Measurements from ENCODE around the gene MTMR3.

MTMR3 gene

DNA sequence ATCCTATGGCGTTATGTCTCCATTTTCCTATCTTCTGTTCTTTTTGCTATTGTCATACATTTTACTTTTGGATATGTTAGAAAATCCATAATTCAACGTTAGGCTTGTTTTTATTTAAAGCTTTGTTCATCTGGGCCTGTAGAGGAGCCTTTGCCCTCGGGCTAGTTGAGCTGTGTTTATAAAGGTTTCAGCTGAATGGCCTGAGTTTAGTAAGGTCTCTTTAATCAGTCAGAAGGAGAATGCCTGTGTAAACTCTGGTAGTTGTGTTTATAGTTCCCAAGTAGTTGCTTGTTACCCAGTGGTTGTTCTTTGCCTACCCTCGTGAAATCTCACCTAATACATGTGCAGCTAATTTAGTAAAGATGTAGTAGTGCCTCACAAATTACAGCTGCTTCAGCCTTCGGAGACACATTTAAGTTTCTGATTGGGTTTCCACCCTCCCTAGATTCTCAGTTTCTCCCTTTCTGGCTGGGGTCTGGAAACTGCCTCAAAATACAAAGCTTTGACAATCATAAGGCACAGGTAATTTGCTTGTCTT is 33.1 kb downstream of the MTMR3 start:
- no peak for DNase-seq (ENCODE audit: low read depth)

DNA sequence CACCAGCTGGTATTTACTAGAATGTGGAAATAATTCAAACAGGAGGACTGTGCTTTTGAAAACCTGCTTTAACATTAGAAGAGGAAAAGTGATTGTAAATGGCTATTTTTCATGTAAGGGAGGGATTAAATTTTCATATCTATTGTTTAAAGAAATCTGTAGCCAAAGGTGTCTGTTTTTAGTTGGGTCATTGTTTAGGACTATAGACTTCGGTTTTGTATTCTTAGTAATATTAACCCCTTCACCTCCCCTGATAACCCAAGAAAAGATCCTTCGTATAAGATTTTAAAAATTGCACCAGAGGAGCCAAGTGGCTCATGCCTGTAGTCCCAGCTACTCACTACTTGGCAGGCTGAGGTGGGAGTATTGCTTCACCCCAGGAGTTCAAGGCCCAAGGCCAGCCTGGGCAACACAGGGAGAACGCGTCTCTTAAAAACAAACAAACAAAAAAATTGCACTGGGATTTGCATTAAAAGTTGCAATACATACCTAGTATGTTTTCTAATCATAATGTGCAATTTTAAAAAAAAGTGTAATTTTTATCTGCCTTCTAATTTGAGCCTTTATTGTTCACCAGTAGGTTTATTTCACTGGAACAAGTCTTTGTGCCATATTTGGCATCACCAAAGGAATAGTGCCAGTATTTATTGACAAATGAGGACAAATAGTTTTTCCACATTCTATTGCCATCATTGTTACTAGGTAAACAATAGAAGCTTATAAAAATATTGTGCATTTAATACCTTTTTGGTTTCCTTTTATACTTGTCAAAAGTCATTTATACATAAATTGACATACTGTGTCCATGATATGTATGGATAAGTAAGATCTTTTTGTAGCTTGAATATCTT is 34.3 kb downstream of the MTMR3 start:
- no peak for DNase-seq (ENCODE audit: low read depth)

DNA sequence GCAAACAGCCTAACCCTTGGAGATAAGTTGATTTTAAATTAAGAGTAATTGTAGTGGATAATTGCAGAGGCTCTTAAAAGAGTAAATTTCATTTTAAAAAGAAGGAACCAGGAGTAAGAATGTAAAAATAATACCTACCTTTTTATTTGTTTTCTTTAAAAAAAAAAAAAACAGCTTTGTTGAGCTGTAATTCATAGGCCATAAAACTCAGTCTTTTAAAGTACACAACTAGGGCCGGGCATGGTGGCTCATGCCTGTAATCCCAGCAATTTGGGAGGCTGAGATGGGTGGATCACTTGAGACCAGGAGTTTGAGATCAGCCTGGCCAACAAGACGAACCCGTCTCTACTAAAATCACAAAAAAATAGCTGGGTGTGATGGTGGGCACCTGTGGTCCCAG is 42.4 kb downstream of the MTMR3 start:
- no peak for DNase-seq (ENCODE audit: low read depth)

DNA sequence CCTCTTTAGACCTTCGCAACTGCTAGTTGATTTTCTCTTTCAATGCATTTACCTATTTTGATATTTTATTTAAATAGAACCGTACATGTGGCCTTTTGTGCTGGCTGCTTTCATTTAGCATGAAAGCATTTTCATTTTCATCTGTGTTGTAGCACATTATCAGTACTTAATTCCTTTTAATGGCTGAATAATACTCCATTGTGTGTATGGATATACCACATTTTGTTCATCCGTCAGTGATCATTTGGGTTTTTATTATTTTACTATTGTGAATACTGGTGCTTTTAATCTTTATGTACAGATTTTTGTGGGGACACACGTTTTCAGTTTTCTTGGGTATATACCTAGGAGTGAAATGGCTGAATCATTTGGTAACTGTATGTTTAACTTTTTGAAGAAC is 43.1 kb downstream of the MTMR3 start:
- DNase-seq (ENCODE audit: low read depth) = no peak

DNA sequence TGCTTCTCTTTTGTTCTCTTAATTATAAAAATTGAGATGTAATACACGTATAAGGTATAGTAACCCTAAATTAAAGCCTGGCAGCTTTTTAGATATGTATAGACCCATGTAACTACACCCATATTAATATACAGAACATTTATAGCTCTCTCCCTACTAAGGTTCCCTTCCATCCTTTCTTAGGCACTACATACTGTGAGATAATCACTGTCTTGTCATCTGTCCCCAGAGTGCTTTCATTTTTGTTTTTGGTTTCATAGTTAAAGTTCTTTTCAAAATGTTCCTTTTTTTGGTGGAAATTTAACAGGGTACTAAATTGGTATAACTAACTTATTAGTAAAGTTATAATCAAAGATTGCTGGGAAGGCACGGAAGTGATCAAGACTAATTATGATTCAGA is 49.2 kb downstream of the MTMR3 start:
- DNase-seq (ENCODE audit: low read depth) = no peak

DNA sequence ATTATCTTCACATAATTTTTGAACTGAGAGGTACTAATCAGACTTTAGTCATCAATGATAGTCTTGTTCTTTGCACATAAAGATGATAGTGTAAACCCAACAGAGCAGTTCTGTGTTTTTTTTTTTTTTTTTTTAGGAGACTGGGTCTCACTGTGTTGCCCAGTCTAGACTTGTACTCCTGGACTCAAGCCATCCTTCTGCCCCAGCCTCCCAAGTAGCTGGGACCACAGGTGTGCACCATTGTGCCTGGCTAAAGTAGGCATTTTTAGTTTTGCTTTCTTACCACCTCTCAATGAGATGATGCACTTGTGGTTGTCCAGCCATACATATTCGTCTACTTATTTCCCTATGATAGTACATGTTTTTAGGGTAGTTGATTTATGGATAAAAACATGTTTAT is 50.6 kb downstream of the MTMR3 start:
- DNase-seq (ENCODE audit: low read depth) = no peak

DNA sequence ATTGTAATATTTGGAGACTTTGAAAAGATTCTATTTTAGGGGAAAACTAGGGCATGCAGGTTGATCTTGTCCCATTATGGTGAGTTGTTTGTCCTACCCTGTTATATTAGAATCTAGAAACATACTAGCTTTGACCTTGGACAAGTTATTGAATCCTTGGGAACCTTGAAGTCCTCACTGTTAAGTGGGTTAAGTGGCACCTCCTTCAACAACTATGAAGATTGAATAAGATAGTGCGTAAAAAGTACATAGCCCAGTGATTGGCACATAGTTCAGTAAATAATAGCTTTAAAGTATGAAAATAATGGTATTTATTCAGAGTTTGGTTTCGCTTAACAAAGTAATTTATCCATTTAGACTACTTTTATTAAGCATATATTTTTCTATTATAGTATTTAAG is 51.6 kb downstream of the MTMR3 start:
- DNase-seq (ENCODE audit: low read depth) = no peak

DNA sequence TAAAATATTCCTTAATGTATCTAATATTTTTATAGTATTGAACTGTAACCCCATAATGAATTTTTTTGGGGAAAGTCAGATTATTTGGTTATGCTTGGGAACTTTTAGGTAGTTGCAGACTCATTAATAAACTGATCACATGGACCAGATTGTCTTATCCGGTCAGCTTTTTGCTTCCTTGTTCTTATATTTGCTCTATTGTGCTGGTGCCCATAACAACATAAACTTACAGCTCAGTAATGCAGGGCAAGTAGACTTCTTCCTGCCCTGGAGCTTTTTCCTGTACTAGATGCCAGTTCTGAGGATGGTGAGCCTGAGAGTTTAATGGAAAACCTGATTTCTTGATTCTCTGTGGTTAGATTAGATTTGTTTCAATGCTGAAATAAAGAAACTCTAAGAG is 53.2 kb downstream of the MTMR3 start:
- DNase-seq (ENCODE audit: low read depth) = no peak

DNA sequence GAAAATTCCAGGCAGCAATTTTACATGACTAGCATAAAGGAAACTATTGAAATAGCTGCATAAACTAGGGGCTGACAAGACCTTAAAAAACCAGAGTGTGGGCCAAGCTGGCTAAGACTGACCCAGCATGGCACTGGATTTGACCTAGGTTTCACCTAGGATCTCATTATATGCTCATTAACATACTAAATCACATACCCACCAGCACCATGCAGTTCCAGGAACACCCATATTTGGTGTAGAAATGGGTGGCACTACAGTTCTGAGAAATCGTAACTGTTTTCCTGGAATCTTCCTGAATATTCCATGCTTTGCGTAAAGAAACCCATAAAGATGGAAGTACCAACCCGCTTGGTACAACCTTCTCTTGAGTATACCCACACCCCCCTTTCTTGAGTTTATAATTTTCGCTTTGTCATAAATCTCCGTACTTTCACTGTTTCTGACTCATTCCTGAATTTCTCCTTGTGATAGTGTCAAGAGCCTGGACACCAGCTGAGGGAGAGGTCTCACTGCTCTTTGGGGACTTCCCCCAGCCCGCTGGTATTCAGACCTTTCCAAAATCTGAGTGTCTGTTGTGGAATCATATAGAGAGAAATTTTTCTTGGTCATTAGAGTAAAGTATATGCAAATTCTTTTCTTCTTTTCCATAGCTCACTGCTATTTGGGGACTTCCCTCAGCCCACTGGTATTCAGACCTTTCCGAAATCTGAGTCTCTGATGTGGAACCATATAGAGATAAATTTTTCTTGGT is 55.1 kb downstream of the MTMR3 start:
- DNase-seq (ENCODE audit: low read depth) = no peak

DNA sequence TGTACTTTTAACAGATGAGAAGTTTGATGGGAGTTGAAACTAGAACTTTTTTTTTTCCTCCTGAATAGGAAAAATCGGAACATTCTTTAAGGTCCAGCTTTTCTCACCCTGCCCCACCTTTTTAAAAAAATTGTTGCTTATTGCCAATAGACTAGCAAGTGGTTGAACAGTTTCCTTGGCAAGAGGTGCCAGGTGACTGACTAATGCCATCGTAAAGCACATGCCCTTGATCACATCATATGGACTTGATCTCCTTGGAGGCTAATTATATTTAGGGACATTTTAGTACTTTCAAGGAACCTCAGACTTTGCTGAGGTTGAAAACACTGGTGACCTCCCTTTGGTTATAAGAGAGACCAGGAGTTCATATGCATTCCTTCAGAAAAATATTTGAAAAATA is 57.6 kb downstream of the MTMR3 start:
- no peak for DNase-seq (ENCODE audit: low read depth)

DNA sequence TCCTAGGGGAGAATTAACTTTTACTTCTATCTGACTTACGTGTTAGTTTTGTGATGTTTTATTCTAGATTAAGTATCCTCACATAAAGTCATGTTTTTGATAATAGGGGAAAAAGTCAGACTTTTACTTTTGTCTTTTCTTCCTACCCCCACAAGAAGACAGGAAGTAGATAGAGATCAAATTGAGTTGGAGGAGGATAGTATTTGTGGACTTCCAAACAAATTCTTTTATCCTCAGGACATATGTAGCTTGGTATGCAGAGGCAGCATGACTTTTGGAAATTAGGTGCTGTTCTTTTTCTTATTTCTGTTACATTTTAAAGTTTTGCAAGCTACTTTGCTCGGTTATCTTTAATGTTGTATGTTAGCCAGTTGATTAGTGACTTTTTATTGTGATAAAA is 61.4 kb downstream of the MTMR3 start:
- no peak for DNase-seq (ENCODE audit: low read depth)

DNA sequence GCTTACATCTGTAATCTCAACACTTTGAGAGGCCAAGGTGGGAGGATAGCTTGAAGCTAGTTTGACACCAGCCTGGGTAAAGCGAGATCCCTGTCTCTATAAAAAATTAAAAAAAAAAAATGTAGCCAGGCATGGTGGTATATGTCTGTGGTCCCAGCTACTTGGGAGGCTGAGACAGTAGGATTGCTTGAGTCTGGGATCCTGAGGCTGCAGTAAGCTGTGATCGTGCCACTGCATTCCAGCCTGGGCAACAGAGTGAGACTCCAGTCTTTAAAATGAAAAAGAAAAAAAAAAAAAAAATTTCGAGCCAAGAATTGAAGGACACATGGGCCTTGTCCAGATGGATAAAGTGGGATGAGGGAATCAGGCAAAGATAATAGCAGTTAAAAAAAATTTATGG is 62.5 kb downstream of the MTMR3 start:
- DNase-seq (ENCODE audit: low read depth) = no peak

DNA sequence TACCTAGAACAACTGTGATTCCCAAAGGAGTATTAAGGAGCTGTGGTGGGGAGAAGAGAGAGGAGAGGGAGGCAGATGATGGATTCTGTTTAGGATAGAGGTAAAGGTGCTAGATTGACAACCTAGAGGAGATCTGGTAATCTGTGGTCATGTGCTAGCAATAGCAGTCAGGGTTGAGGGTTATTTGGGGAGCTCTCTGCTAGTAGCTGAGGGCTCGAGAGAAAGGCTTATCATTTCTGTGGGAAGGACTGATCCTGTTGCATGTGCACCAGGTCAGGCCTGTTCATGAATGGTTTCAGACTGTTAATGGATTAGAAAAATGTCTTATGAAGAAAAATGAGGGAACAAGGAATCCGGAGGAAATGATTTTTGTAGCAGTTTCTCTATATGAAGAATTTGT is 63.2 kb downstream of the MTMR3 start:
- no peak for DNase-seq (ENCODE audit: low read depth)

DNA sequence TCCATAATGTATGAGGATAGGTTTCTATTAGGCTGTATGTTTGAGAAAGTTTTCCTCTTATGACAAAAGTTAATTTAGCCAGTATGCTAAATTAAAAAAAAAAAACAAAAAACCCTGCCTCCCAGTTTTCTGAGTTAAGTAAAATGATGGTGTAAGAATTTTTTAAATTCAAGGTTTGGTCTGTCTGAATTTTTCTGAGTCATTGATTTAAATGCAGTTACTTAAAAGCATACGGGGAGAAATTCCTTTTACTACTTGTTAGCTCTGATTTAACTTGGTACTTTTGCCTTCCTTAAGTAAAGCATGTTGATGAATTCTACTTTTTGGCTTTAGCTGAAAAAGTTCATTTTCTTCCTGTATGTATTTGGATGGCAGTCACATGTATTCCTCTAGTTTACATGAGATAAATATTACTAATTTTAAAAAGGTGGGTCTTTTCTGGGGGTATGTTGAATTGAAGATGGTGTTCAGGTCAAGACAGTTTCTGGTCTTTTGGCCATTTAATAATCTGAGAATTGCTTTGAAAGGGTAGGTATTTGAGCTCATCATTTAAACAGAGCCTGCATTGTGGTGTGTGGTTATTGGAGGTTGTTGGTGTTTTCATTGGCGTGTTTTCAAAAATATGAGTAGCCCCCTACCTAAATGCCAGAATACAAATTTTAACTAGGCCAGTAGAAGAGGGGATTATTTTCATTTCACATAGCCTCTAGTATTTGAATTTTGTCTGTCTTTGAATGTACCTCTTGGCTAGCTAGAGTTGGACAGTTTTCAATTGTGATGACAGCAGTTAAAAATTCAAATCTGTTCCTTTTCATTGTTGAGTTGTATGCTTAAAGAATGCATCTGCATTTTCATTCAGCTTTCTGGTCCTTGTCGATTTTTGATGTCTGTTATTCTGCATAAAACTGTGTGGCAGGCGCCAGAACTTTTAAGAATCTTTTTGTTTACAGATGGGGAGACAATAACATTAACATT is 64.7 kb downstream of the MTMR3 start:
- no peak for DNase-seq (ENCODE audit: low read depth)

DNA sequence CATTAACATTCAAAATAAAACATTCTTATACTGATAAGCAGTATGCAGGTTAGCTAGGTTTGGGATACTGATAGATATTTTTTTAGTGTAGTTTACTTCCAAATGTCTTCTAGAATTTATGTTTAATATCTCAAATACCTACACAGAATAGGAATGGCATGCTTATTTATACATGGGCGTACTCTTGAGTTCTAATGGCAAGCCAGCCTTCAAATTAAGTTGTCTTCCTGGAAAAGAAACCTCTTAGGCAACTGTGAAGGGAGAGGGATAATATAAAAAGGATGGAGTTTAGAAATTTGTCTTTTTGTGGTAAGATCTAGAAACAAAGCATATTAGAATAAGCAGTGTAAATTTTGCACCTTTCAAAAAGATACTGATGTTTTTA is 65.4 kb downstream of the MTMR3 start:
- DNase-seq (ENCODE audit: low read depth) = no peak

DNA sequence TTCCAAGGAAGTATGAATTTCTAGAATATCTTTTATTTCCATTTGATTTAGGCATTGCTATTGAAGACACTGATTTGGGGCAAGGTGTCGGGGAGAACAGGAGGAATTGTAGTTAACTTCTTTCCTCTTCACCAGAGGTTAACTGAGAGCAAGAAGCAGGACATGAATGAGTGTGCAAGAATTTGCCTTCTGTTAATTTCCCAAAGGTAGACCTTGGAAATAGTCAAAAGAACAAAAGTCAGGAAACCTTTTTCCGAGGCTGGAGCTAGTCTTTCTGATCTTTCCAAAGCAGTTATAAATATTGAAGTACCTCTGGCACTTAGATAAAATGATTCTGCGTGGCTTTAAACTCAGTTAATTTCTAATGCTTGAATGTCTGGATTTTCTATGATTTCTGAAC is 66.9 kb downstream of the MTMR3 start:
- no peak for DNase-seq (ENCODE audit: low read depth)

DNA sequence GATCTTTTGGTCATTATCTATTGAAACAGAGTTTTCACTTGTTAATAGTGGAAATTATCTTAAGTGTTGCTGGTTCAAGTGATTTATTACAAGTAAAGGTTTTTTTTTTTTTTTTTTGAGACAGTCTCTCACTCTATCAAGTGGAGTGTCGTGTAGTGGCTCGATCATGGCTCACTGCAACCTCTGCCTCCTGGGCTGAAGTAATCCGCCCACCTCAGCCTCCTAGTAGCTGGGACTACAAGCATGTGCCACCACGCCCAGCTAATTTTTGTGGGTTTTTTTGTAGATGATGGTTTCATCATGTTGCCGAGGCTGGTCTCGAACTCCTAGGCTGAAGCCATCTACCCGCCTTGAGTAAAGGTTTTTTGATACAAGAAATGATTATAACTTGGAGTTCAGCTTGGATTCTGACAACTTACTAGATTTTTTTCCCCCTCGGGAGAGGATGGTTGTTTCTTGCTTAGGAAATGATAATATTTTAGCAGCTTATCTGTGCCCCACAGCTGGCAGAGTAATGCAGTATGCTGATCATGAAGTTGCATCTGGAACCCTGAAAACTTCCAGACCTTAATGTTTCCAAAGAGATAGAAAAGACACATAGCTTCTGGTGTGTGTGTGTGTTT is 68.9 kb downstream of the MTMR3 start:
- DNase-seq (ENCODE audit: low read depth) = no peak

DNA sequence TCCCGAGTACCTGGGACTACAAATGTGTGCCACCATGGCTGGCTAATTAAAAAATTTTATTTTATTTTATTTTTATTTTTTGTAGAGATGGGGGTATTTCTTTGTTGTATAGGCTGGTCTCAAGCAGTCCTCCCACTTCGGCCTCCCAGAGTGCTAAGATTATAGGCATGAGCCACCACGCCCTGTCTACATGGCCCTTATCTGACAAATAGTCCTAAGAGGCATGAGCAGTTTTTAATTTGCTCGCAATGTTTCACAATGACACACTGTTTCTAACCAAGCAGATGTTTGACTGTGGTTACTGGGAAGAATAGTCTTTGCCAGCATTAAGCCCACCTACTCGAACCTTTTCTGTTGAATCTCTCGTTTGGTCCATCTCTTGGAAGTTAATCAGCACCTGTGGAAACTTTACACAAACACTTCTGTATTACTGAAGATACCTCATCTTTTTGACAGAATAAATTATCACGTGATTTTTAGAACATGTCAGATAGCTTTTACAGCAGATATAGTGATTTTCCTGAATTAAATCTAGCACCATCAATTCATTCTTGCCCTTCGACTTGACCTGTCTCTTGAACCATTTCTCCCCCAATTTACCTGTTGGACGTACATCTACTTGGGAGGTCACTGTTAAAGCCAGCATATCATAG is 71.4 kb downstream of the MTMR3 start:
- no peak for DNase-seq (ENCODE audit: low read depth)

DNA sequence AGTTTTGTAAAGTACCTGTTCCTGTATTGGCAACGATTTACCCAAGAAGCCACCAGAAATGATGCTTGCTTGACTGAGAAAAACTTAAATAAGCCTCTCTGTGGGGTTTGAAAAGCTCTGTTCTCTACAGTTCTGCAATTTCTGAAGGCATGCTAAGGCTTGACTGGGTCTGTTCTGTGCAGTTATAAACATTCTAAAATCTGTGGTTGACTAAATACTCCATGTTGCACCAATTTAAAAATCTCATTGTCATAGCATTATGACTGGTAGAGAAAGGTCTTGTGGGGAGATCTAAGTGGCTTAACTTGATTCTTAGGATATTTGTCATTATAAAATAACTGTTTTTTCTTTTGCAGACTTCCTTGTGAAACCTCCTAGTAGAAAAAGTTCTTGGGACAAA is 73.7 kb downstream of the MTMR3 start:
- DNase-seq (ENCODE audit: low read depth) = no peak

DNA sequence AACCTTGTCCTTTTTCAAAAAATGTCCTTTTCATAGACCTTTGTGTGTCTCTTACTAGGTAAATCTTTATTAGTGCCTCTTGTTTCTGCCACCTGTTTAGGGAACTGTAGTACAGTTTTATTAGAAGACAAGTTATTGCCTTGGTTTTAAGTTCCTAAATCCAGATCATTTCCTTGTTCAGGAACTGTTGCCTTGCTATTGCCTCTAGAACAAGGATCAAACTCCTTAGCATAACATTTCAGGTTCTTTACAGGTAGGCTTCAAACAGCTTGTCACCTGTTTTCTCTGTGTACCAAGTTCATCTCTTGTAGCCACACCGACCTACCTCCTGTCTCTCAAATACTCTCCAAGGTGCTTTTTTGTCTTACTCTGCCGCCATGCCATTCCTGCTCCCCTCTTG is 75.2 kb downstream of the MTMR3 start:
- DNase-seq (ENCODE audit: low read depth) = no peak

DNA sequence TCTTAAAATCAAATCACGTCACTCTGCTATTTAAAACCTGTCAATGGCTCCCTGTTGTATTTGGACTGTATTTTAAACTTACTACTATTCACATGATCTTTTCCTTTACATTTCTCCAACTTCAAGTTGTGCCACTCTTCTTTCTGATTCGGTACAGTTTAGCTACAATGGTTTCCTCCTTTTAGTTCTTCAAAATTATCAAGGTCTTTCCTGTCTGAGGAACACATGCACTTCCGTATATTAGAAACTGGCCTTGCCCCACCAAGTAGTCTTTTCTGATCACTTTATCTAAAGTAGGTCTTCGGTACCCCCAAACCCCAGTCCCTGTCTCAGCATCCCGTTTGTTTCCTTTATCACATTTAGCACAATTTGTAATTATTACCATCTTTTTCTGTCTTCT is 81.8 kb downstream of the MTMR3 start:
- no peak for DNase-seq (ENCODE audit: low read depth)
